Measurements from ENCODE around the gene TPR. TPM values are rescaled to one million over a fixed set of nuclear protein-coding genes. Genes with fewer than 3 reads are reported as not detected.

TPR gene
- total RNA-seq, 1 donor from 2014 or later = 134 TPM

DNA sequence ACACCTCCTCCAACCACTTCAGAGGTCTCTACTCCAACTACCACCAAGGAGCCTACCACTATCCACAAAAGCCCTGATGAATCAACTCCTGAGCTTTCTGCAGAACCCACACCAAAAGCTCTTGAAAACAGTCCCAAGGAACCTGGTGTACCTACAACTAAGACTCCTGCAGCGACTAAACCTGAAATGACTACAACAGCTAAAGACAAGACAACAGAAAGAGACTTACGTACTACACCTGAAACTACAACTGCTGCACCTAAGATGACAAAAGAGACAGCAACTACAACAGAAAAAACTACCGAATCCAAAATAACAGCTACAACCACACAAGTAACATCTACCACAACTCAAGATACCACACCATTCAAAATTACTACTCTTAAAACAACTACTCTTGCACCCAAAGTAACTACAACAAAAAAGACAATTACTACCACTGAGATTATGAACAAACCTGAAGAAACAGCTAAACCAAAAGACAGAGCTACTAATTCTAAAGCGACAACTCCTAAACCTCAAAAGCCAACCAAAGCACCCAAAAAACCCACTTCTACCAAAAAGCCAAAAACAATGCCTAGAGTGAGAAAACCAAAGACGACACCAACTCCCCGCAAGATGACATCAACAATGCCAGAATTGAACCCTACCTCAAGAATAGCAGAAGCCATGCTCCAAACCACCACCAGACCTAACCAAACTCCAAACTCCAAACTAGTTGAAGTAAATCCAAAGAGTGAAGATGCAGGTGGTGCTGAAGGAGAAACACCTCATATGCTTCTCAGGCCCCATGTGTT is 66.6 kb downstream of the TPR start:
- no peak for DNase-seq (ENCODE audit: low spot score, unreplicated experiment)
- H3K27me3 Mint-ChIP-seq = no peaks in the 10 kb centered on the region
- no peak overlapping the region for H3K4me3 Mint-ChIP-seq (ENCODE audit: low read depth)
- H3K27ac Mint-ChIP-seq = no peak overlapping the region
- TF ChIP-seq, protein P1, sequence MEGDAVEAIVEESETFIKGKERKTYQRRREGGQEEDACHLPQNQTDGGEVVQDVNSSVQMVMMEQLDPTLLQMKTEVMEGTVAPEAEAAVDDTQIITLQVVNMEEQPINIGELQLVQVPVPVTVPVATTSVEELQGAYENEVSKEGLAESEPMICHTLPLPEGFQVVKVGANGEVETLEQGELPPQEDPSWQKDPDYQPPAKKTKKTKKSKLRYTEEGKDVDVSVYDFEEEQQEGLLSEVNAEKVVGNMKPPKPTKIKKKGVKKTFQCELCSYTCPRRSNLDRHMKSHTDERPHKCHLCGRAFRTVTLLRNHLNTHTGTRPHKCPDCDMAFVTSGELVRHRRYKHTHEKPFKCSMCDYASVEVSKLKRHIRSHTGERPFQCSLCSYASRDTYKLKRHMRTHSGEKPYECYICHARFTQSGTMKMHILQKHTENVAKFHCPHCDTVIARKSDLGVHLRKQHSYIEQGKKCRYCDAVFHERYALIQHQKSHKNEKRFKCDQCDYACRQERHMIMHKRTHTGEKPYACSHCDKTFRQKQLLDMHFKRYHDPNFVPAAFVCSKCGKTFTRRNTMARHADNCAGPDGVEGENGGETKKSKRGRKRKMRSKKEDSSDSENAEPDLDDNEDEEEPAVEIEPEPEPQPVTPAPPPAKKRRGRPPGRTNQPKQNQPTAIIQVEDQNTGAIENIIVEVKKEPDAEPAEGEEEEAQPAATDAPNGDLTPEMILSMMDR (IDR thresholded peaks at IDR 0.05; ENCODE audit: unreplicated experiment) = no peak
- no peaks in the 10 kb centered on the region for H3K9me3 Mint-ChIP-seq (ENCODE audit: low read depth)
- peaks cover 6% of the 10 kb centered on the region for H3K36me3 Mint-ChIP-seq (ENCODE audit: insufficient read depth)
- H3K4me1 Mint-ChIP-seq (ENCODE audit: low read depth) = no peaks in the 10 kb centered on the region

DNA sequence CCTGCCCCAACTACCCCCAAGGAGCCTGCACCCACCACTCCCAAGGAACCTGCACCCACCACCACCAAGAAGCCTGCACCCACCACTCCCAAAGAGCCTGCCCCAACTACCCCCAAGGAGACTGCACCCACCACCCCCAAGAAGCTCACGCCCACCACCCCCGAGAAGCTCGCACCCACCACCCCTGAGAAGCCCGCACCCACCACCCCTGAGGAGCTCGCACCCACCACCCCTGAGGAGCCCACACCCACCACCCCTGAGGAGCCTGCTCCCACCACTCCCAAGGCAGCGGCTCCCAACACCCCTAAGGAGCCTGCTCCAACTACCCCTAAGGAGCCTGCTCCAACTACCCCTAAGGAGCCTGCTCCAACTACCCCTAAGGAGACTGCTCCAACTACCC is 67.6 kb downstream of the TPR start:
- Mint-ChIP-seq H3K27ac (no peak overlapping the region), H3K4me3 (ENCODE audit: low read depth) (no peak overlapping the region), H3K4me1 (ENCODE audit: low read depth) (peaks cover 2% of the 10 kb centered on the region), H3K36me3 (ENCODE audit: insufficient read depth) (peaks cover 6% of the 10 kb centered on the region), H3K9me3 (ENCODE audit: low read depth) (no peaks in the 10 kb centered on the region), H3K27me3 (no peaks in the 10 kb centered on the region)
- DNase-seq (ENCODE audit: low spot score, unreplicated experiment) = no peak
- TF ChIP-seq, protein P1 (IDR thresholded peaks at IDR 0.05; ENCODE audit: unreplicated experiment) = no peak

DNA sequence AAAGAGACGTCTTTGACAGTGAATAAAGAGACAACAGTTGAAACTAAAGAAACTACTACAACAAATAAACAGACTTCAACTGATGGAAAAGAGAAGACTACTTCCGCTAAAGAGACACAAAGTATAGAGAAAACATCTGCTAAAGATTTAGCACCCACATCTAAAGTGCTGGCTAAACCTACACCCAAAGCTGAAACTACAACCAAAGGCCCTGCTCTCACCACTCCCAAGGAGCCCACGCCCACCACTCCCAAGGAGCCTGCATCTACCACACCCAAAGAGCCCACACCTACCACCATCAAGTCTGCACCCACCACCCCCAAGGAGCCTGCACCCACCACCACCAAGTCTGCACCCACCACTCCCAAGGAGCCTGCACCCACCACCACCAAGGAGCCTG is 68.5 kb downstream of the TPR start:
- H3K36me3 Mint-ChIP-seq (ENCODE audit: insufficient read depth) = peaks cover 6% of the 10 kb centered on the region
- H3K9me3 Mint-ChIP-seq (ENCODE audit: low read depth) = no peaks in the 10 kb centered on the region
- no peak overlapping the region for H3K4me3 Mint-ChIP-seq (ENCODE audit: low read depth)
- H3K4me1 Mint-ChIP-seq (ENCODE audit: low read depth) = peaks cover 2% of the 10 kb centered on the region
- DNase-seq (ENCODE audit: low spot score, unreplicated experiment) = no peak
- no peak overlapping the region for H3K27ac Mint-ChIP-seq
- no peaks in the 10 kb centered on the region for H3K27me3 Mint-ChIP-seq
- TF ChIP-seq, protein P1 (IDR thresholded peaks at IDR 0.05; ENCODE audit: unreplicated experiment) = no peak

DNA sequence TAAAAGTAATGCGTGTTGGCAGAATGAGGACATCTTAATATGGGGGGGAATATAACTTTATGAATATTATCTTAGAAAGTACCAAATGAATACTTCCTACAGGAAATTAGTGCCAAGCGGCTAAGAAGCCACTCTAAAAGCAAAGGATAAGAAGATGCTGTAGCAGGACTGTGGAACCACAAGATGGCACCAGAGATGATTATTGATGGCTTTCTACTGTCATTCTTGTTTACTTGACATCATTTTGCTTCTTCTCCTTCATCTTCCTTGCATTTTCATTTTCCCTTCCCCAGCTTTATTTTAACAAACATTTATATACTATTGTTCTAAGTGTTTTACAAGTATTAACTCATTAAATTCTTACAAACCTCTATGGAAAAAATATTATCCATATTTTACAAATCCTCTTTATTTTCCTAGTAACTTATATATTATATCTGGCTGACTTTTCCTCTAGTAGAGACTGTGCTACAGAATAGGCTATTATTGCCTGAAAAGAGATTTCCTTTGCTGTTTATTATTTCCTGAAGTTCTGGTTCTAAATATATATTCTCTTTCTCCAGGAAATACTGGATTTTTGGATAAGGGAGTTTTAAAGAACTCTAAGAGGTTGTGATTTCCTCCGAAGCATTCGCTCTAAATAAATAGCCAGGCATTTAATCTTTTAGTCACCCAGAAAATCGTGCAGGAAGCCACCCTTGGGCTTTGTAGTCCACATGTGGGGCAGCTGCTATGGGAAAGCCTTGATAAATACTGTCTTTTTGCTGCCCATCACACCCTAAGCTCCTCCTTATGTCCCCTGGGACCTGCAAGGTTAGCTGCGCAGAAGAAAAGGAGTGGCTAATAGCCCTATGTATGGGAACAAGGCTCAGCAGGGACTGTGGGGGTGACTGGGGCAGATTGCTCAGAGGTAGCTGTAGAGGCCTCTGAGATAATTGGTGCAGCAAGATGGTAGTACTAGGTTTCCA is 69.8 kb downstream of the TPR start:
- H3K36me3 Mint-ChIP-seq (ENCODE audit: insufficient read depth) = peaks cover 3% of the 10 kb centered on the region
- DNase-seq (ENCODE audit: low spot score, unreplicated experiment) = no peak
- peaks cover 2% of the 10 kb centered on the region for H3K4me1 Mint-ChIP-seq (ENCODE audit: low read depth)

GRCh38 chr1:186303911-186304310 is 71.1 kb downstream of the TPR start:
- TF ChIP-seq, protein P1 (IDR thresholded peaks at IDR 0.05; ENCODE audit: unreplicated experiment) = no peak
- no peak for DNase-seq (ENCODE audit: low spot score, unreplicated experiment)
- Mint-ChIP-seq H3K4me1 (ENCODE audit: low read depth) (peaks cover 2% of the 10 kb centered on the region), H3K36me3 (ENCODE audit: insufficient read depth) (no peaks in the 10 kb centered on the region), H3K9me3 (ENCODE audit: low read depth) (no peaks in the 10 kb centered on the region), H3K4me3 (ENCODE audit: low read depth) (no peak overlapping the region), H3K27me3 (no peaks in the 10 kb centered on the region), H3K27ac (no peak overlapping the region)

More for the DNA sequence above, 69.8 kb downstream of the TPR start:
- no peak overlapping the region for H3K4me3 Mint-ChIP-seq (ENCODE audit: low read depth)
- no peaks in the 10 kb centered on the region for H3K9me3 Mint-ChIP-seq (ENCODE audit: low read depth)
- H3K27ac Mint-ChIP-seq = no peak overlapping the region
- no peaks in the 10 kb centered on the region for H3K27me3 Mint-ChIP-seq
- TF ChIP-seq, protein P1 (IDR thresholded peaks at IDR 0.05; ENCODE audit: unreplicated experiment) = peak; percentile 33

All from progenitor cell of endocrine pancreas (in vitro differentiated cells).